Measurements from ENCODE around the gene ANXA11. TPM values are rescaled to one million over a fixed set of nuclear protein-coding genes. Genes with fewer than 3 reads are reported as not detected.
A peak's percentile ranks its signal among the peaks of the same experiment; 100 is the strongest.

ANXA11 gene
- total and polyA plus RNA-seq, 9 of the 15 experiments (the other 6 are each of a cell fraction or from before 2014, with no cell fraction given), result 43.6 to 212 (median 109) TPM

GRCh38 chr10:80108576-80109239, 96.6 kb downstream of the ANXA11 start (continued):
- TF ChIP-seq ZNF707 (CRISPR knock-in tag; conservative IDR thresholded peaks at IDR 0.05), result no peak
- TF ChIP-seq ZBTB2 (IDR thresholded peaks at IDR 0.05), result no peak
- TF ChIP-seq ZNF184 (CRISPR knock-in tag; IDR thresholded peaks at IDR 0.05), result no peak
- TF ChIP-seq CBX5 (IDR thresholded peaks at IDR 0.05; ENCODE audit: borderline replicate concordance, low read depth), result peak; percentile 73; the same call in 1 of the 2 replicates
- TF ChIP-seq ZNF134 (CRISPR knock-in tag; conservative IDR thresholded peaks at IDR 0.05), result no peak
- TF ChIP-seq BRF2 (IDR thresholded peaks at IDR 0.05; ENCODE audit: borderline replicate concordance, insufficient read depth, insufficient read length), result no peak
- peak; percentile 86 for TF ChIP-seq TRIM28 (IDR thresholded peaks at IDR 0.05)
- TF ChIP-seq STAT6 (CRISPR knock-in tag; IDR thresholded peaks at IDR 0.05), result no peak
- no peak for TF ChIP-seq ZNF518B (CRISPR knock-in tag; IDR thresholded peaks at IDR 0.05)

Measured in K562 (cell line).